IPS-18a (cell line): ENCODE data around the gene WDR7.

ENCODE experiments used
- H3K27ac ChIP-seq: one replicate; pipeline ENCODE4 v1.5.1; 2013; ENCODE audit warnings: low read length
- H3K27me3 ChIP-seq: one replicate; pipeline ENCODE4 v1.6.1; 2013; ENCODE audit warnings: mild to moderate bottlenecking, low read length; ENCODE audit not compliant: control insufficient read depth, insufficient read depth
- H3K36me3 ChIP-seq: one replicate; pipeline ENCODE4 v1.6.1; 2013; ENCODE audit warnings: low read depth, low read length; ENCODE audit not compliant: control insufficient read depth
- H3K4me1 ChIP-seq: one replicate; pipeline ENCODE4 v1.6.1; 2013; ENCODE audit warnings: low read depth, low read length; ENCODE audit not compliant: control insufficient read depth
- H3K4me3 ChIP-seq: one replicate; pipeline ENCODE4 v1.5.1; 2013; ENCODE audit warnings: low read length
- H3K9ac ChIP-seq: one replicate; pipeline ENCODE4 v1.6.1; 2013; ENCODE audit warnings: mild to moderate bottlenecking, low read length, moderate library complexity
- H3K9me3 ChIP-seq: one replicate; pipeline ENCODE4 v1.6.1; 2013; ENCODE audit warnings: low read depth, low read length; ENCODE audit not compliant: control insufficient read depth

WDR7 gene

GRCh38 chr18:57077005-57077765, 426.0 kb downstream of the WDR7 start:
- no peaks in the 10 kb centered on the region for H3K27me3 ChIP-seq
- no peaks in the 10 kb centered on the region for H3K36me3 ChIP-seq
- peaks cover 10% of the 10 kb centered on the region for H3K4me1 ChIP-seq
- H3K27ac ChIP-seq = no peak overlapping the region
- no peak overlapping the region for H3K9ac ChIP-seq
- H3K4me3 ChIP-seq = no peak overlapping the region
- H3K9me3 ChIP-seq = no peaks in the 10 kb centered on the region

GRCh38 chr18:57077786-57078552, 426.8 kb downstream of the WDR7 start:
- H3K27ac ChIP-seq = no peak overlapping the region
- H3K9me3 ChIP-seq = no peaks in the 10 kb centered on the region
- no peak overlapping the region for H3K4me3 ChIP-seq
- no peak overlapping the region for H3K9ac ChIP-seq
- no peaks in the 10 kb centered on the region for H3K27me3 ChIP-seq
- H3K36me3 ChIP-seq = no peaks in the 10 kb centered on the region
- peaks cover 10% of the 10 kb centered on the region for H3K4me1 ChIP-seq

- H3K4me3 ChIP-seq = no peak overlapping the region
- H3K27ac ChIP-seq = no peak overlapping the region
- no peaks in the 10 kb centered on the region for H3K27me3 ChIP-seq
- no peaks in the 10 kb centered on the region for H3K9me3 ChIP-seq
- H3K9ac ChIP-seq = no peak overlapping the region
- no peaks in the 10 kb centered on the region for H3K36me3 ChIP-seq
- peaks cover 10% of the 10 kb centered on the region for H3K4me1 ChIP-seq
Measured at GRCh38 chr18:57078614-57079013, 427.5 kb downstream of the WDR7 start.

- H3K4me3 ChIP-seq = no peak overlapping the region
- H3K27me3 ChIP-seq = no peaks in the 10 kb centered on the region
- peaks cover 9% of the 10 kb centered on the region for H3K4me1 ChIP-seq
- H3K9me3 ChIP-seq = no peaks in the 10 kb centered on the region
- H3K36me3 ChIP-seq = no peaks in the 10 kb centered on the region
- H3K27ac ChIP-seq = no peak overlapping the region
- no peak overlapping the region for H3K9ac ChIP-seq
Measured at GRCh38 chr18:57080479-57080878, 429.3 kb downstream of the WDR7 start.

GRCh38 chr18:57081899-57082298, 430.7 kb downstream of the WDR7 start:
- Histone ChIP-seq H3K4me3 (no peak overlapping the region), H3K27me3 (no peaks in the 10 kb centered on the region), H3K9ac (no peak overlapping the region)

GRCh38 chr18:57083485-57083884, 432.3 kb downstream of the WDR7 start:
- H3K9ac ChIP-seq = no peak overlapping the region

More at GRCh38 chr18:57081899-57082298, 430.7 kb downstream of the WDR7 start:
- Histone ChIP-seq H3K4me1 (no peaks in the 10 kb centered on the region), H3K36me3 (no peaks in the 10 kb centered on the region), H3K9me3 (no peaks in the 10 kb centered on the region), H3K27ac (no peak overlapping the region)

GRCh38 chr18:57084331-57085271, 433.4 kb downstream of the WDR7 start:
- Histone ChIP-seq H3K9me3 (no peaks in the 10 kb centered on the region), H3K4me1 (peaks cover 3% of the 10 kb centered on the region), H3K9ac (no peak overlapping the region), H3K27ac (no peak overlapping the region), H3K36me3 (no peaks in the 10 kb centered on the region), H3K27me3 (no peaks in the 10 kb centered on the region), H3K4me3 (no peak overlapping the region)

More at GRCh38 chr18:57083485-57083884, 432.3 kb downstream of the WDR7 start:
- Histone ChIP-seq H3K27ac (no peak overlapping the region), H3K9me3 (no peaks in the 10 kb centered on the region), H3K27me3 (no peaks in the 10 kb centered on the region), H3K4me1 (peaks cover 3% of the 10 kb centered on the region), H3K36me3 (no peaks in the 10 kb centered on the region), H3K4me3 (no peak overlapping the region)

- Histone ChIP-seq H3K4me3 (no peak overlapping the region), H3K4me1 (peaks cover 3% of the 10 kb centered on the region), H3K36me3 (no peaks in the 10 kb centered on the region), H3K27ac (no peak overlapping the region), H3K27me3 (no peaks in the 10 kb centered on the region), H3K9ac (no peak overlapping the region), H3K9me3 (no peaks in the 10 kb centered on the region)
Measured at GRCh38 chr18:57085371-57085770, 434.2 kb downstream of the WDR7 start.

- H3K36me3 ChIP-seq = no peaks in the 10 kb centered on the region
- no peak overlapping the region for H3K27ac ChIP-seq
- H3K27me3 ChIP-seq = no peaks in the 10 kb centered on the region
- H3K9me3 ChIP-seq = no peaks in the 10 kb centered on the region
- H3K4me3 ChIP-seq = no peak overlapping the region
- H3K9ac ChIP-seq = no peak overlapping the region
- peaks cover 3% of the 10 kb centered on the region for H3K4me1 ChIP-seq
Measured at GRCh38 chr18:57086163-57086562, 435.0 kb downstream of the WDR7 start.
